GM18858 (cell line): Measurements from ENCODE around the gene LAMA5.
"Not testable (repeated sequence)": the region's sequence is repeated elsewhere in the genome, so short reads cannot be mapped to it uniquely, and the experiment has no call there.

Experiments
- ATAC-seq: cut with Tn5 transposase; IDR thresholded peaks from one replicate; pipeline ENCODE4 v1.9.1; 2021; ENCODE audit not compliant: unreplicated experiment

LAMA5 gene

GRCh38 chr20:62390317-62391164 lies 23.4 kb upstream of the LAMA5 start:
- no peak for ATAC-seq

GRCh38 chr20:62389601-62390087 lies 22.5 kb upstream of the LAMA5 start:
- no peak for ATAC-seq

GRCh38 chr20:62388839-62389600 lies 21.9 kb upstream of the LAMA5 start:
- no peak for ATAC-seq

GRCh38 chr20:62387933-62388635 lies 21.0 kb upstream of the LAMA5 start:
- no peak for ATAC-seq

- ATAC-seq: no peak
Observed at GRCh38 chr20:62387219-62387913, 20.3 kb upstream of the LAMA5 start.

GRCh38 chr20:62386383-62387218 lies 19.5 kb upstream of the LAMA5 start, which contains the start of gene RPS21:
Gene RPS21, plus strand, starts transcription at chr20:62387103. Its CDS starts 236 bp downstream, at chr20:62387339.
- ATAC-seq: peak; percentile 65

GRCh38 chr20:62382306-62383198 lies 15.4 kb upstream of the LAMA5 start:
- ATAC-seq: peak; percentile 60

GRCh38 chr20:62381842-62382241 lies 14.7 kb upstream of the LAMA5 start:
- ATAC-seq: no peak

- no peak for ATAC-seq
Observed at GRCh38 chr20:62381202-62381797, 14.2 kb upstream of the LAMA5 start.

GRCh38 chr20:62378215-62378614 lies 11.1 kb upstream of the LAMA5 start:
- no peak for ATAC-seq

GRCh38 chr20:62377615-62378178 lies 10.6 kb upstream of the LAMA5 start:
- ATAC-seq: no peak

GRCh38 chr20:62377064-62377461 lies 10.0 kb upstream of the LAMA5 start:
- ATAC-seq: no peak

- ATAC-seq: no peak
Observed at GRCh38 chr20:62376112-62377063, 9.3 kb upstream of the LAMA5 start.

GRCh38 chr20:62374331-62375152 lies 7.4 kb upstream of the LAMA5 start:
- ATAC-seq: no peak

- not testable (repeated sequence) for ATAC-seq
Observed at GRCh38 chr20:62373631-62374179, 6.6 kb upstream of the LAMA5 start.
